DND-41 (cell line): ENCODE measurements around the gene F10.

Experiments used
- EZH2 ChIP-seq: IDR thresholded peaks from 3 replicates; pipeline ENCODE4 v1.6.1; 2012; ENCODE audit warnings: borderline replicate concordance, low read depth, mild to moderate bottlenecking, moderate library complexity, low read length, inconsistent platforms; ENCODE audit not compliant: severe bottlenecking
- TF ChIP-seq, protein P1 (sequence below): IDR thresholded peaks from 2 replicates; pipeline ENCODE4 v1.5.1; 2012; ENCODE audit warnings: borderline replicate concordance, low read length, moderate library complexity, mild to moderate bottlenecking; ENCODE audit not compliant: poor library complexity, severe bottlenecking; ENCODE audit errors: extremely low read depth

DNA sequence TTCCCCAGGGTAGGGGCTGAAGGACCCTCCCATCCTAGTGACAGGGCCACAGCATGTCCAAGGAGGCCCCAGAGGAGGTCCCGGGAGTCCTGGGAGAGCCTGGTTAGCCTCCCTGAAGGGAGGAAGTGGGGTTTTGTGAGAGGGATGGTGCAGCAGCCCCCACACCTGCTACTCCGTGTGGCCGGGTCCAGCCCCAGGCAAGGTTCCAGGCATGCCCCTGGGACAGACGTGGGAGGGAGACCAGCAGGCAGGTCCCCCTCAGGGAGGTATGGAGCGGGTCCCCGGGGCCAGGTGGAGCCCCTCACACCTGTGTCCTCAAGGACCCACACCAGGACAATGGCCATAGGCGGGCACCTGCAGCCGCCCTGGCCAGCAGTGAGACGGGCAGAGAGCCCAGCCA is 19.0 kb upstream of the F10 start:
- no peak for TF ChIP-seq EZH2
- TF ChIP-seq, protein P1, sequence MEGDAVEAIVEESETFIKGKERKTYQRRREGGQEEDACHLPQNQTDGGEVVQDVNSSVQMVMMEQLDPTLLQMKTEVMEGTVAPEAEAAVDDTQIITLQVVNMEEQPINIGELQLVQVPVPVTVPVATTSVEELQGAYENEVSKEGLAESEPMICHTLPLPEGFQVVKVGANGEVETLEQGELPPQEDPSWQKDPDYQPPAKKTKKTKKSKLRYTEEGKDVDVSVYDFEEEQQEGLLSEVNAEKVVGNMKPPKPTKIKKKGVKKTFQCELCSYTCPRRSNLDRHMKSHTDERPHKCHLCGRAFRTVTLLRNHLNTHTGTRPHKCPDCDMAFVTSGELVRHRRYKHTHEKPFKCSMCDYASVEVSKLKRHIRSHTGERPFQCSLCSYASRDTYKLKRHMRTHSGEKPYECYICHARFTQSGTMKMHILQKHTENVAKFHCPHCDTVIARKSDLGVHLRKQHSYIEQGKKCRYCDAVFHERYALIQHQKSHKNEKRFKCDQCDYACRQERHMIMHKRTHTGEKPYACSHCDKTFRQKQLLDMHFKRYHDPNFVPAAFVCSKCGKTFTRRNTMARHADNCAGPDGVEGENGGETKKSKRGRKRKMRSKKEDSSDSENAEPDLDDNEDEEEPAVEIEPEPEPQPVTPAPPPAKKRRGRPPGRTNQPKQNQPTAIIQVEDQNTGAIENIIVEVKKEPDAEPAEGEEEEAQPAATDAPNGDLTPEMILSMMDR = no peak
